ENCODE results near the gene COL5A1.

DNA sequence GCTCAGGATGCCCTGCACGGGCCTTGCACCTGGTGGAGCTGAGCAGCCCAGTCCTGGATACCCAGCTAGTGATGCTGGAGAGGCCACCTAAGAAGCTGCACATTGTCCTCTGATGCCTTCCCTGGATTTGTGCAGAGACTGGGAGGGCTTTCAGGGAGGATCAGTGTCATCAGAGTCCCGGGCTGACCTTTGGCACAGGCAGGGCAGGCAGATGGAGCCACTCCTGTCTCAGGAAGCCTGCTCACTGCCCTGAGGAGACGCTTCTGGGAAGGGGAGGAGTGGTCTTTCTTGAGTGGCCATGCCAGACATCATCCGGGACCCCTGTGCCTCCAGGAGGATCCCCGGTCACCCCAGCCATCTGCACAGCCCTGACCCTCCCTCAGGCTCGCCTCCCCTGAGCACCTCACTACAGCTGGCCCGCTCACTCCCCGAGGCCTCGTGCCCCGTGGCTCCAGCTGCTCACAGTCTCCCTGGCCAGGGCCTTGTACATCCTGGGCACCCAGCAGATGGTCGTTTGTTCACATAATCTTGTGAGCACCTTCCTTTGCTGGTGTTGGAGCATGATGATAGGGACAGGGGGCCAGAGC, 191.8 kb downstream of the COL5A1 start:
- TF ChIP-seq POLR2AphosphoS5 (IDR thresholded peaks at IDR 0.05; ENCODE audit: low read depth, low read length) (no peak), FOXP2 (optimal IDR thresholded peaks at IDR 0.05; ENCODE audit: borderline replicate concordance, extremely low read depth, extremely low read length, insufficient read depth) (no peak)

All from PFSK-1 (cell line).